ENCODE measurements around the gene MID1. TPM values are rescaled to one million over a fixed set of nuclear protein-coding genes. Genes with fewer than 3 reads are reported as not detected.
A peak's percentile ranks its signal among the peaks of the same experiment; 100 is the strongest.

The MID1 gene
- total and polyA plus RNA-seq, 9 of the 15 experiments (the other 6 are each of a cell fraction or from before 2014, with no cell fraction given), result 0.07 to 0.54 (median 0.33) TPM

- in situ Hi-C loops (cut with MboI), result loop anchor here (10.0 kb wide), 1 partner anchor 431 kb away; no protein-coding TSS in a partner anchor
- Histone ChIP-seq H3K36me3 (ENCODE audit: control insufficient read depth, insufficient read depth, low read length) (no peaks in the 10 kb centered on the region), H3K27ac (ENCODE audit: extremely low read depth, low read depth, low read length) (no peak overlapping the region), H3K9me1 (ENCODE audit: control insufficient read depth, insufficient read depth, low read length) (no peaks in the 10 kb centered on the region), H3K9ac (ENCODE audit: insufficient read depth in 1 of 2, low read depth in 2 of 2, low read length in 2 of 2) (no peak overlapping the region), H3K79me2 (ENCODE audit: control insufficient read depth, insufficient read depth, low read length) (no peaks in the 10 kb centered on the region), H3K4me1 (replicated peaks in 1 of 2; ENCODE audit: control insufficient read depth in 2 of 2, insufficient read depth in 2 of 2, low read length in 2 of 2) (peaks cover 0 to 5% of the 10 kb centered on the region in 2 experiments; a peak in 2 of 5 replicates), H3K9me3 (replicated peaks; ENCODE audit: control insufficient read depth, insufficient read depth, low read depth, low read length) (no peaks in the 10 kb centered on the region), H3K4me2 (ENCODE audit: insufficient read depth, low read length) (no peak overlapping the region), H3K4me3 (no peak overlapping the region), H4K20me1 (replicated peaks; ENCODE audit: control insufficient read depth, insufficient read depth, low read length) (no peaks in the 10 kb centered on the region), H2AFZ (ENCODE audit: low read depth, low read length) (no peak overlapping the region), H3K27me3 (ENCODE audit: control insufficient read depth in 2 of 2, insufficient read depth in 2 of 2, low read length in 2 of 2) (peaks cover 4 to 12% of the 10 kb centered on the region in 2 experiments)
- 8% methylated on average over 14 of the region's 14 CpGs for WGBS (ENCODE audit: insufficient coverage, low coverage, missing lambda C conversion rate)
- ATAC-seq (peak; percentile 81), FAIRE-seq (peak; percentile 15), DNase-seq (ENCODE audit: extremely low read depth in 1 of 4, low spot score in 3 of 4) (peak; percentile 25 to 50 (median 44))
- TF ChIP-seq KLF10 (CRISPR knock-in tag; IDR thresholded peaks at IDR 0.05) (no peak), RAD21 (CRISPR knock-in tag; conservative IDR thresholded peaks at IDR 0.05 in 1 of 2, IDR thresholded peaks at IDR 0.05 in 1 of 2) (peak in 1 of 2 experiments; percentile 53; a peak in 2 of 4 replicates), REST (IDR thresholded peaks at IDR 0.05; ENCODE audit: borderline replicate concordance) (peak; percentile 28; the same call in 1 of the 2 replicates), REST (CRISPR knock-in tag; IDR thresholded peaks at IDR 0.05; ENCODE audit: low read depth) (no peak), ZNF354B (CRISPR knock-in tag; IDR thresholded peaks at IDR 0.05) (no peak), SMC3 (conservative IDR thresholded peaks at IDR 0.05; ENCODE audit: insufficient read depth, low read depth, low read length) (peak; percentile 29; the same call in 1 of the 2 replicates), CREM (IDR thresholded peaks at IDR 0.05; ENCODE audit: low read depth) (no peak), SRSF9 (IDR thresholded peaks at IDR 0.05; ENCODE audit: borderline replicate concordance, low read depth, low read length) (no peak), RFX1 (IDR thresholded peaks at IDR 0.05) (peak; percentile 22; the same call in 1 of the 2 replicates), CTCF (IDR thresholded peaks at IDR 0.05 in 2 of 3, conservative IDR thresholded peaks at IDR 0.05 in 1 of 3; ENCODE audit: insufficient read depth in 2 of 3, low read depth in 1 of 3, low read length in 3 of 3) (peak; percentile 48 to 70 (median 62))
- no TSS peak for BruUV-seq (replicated peaks)
- CTCF ChIA-PET (ENCODE audit: low intra/inter-chr PET ratio), result interaction anchor here (2.4 kb wide), 1 partner anchor 426 kb away, joined by 11 read pairs; no protein-coding TSS in a partner anchor
- POLR2A ChIA-PET, result interaction anchor here (0.6 kb wide), 1 partner anchor 633 kb away, joined by 3 read pairs; no protein-coding TSS in a partner anchor
- intact Hi-C loops (cut with micrococcal nuclease), result loop anchor here (5.0 to 10.0 kb wide), 2 partner anchors 424 to 489 kb away; no protein-coding TSS in a partner anchor
Measured at GRCh38 chrX:10615931-10616774, 4.2 kb downstream of the MID1 start.
